ENCODE results near the gene CHST15.

DNA sequence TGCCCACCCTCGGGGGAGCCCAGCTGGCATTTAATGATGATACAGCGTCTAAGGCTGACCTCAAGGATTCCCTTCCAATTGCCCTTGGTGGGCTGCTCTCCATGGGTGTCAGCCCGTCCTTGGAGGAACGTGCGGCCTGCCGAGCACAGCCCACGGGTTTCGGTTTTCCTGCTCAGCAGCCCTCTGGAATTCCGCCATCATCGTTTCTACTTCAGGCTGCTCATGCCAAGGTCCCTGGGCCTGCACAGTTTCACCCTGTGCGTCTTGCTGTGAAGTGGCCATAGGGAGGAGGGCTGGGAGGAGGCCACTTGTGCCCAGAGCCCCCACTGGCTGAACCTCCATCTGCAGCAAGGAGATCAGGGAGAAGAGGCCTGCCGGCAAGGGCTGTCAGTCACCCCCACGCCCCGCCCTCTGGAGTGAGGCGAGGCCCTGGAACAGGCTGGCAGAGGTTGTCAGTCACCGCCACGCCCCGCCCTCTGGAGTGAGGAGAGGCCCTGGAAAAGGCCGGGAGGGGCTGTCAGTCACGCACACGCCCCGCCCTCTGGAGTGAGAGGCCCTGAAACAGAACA is 82.8 kb downstream of the CHST15 start:
- no peak for TF ChIP-seq GATA2 (IDR thresholded peaks at IDR 0.05; ENCODE audit: low read depth, low read length)
- TF ChIP-seq GATA3 (IDR thresholded peaks at IDR 0.05; ENCODE audit: low read depth, low read length), result no peak
